WTC11 (cell line): ENCODE results near the gene OSBP2. TPM values are rescaled to one million over a fixed set of nuclear protein-coding genes. Genes with fewer than 3 reads are reported as not detected.

Experiments
- ATAC-seq: fragments of 200-7000 bp; cut with Tn5 transposase; 2 replicates; pipeline ENCODE4 v1.10.0; 2021; ENCODE audit warnings: mild to moderate bottlenecking, moderate library complexity
- CTCF ChIA-PET: fragments of 300-600 bp; sonication (Branson Sonifier 250); formaldehyde crosslinking; loops from one replicate; lab custom pipeline; 2021; ENCODE audit warnings: antibody characterized with exemption; lab: Charles Lee
- POLR2A ChIA-PET: fragments of 350-600 bp; sonication (Branson Sonifier 250); formaldehyde crosslinking; loops from one replicate; lab custom pipeline; 2021; ENCODE audit warnings: antibody characterized with exemption; lab: Charles Lee
- DNase-seq: peaks from one replicate; pipeline ENCODE4 v3.0.0; 2021; ENCODE audit warnings: low spot score
- H3K27ac Mint-ChIP-seq: 2 replicates; pipeline ENCODE4 v1.8.0; 2021; ENCODE audit warnings: mixed read lengths
- H3K27me3 Mint-ChIP-seq: 2 replicates; pipeline ENCODE4 v1.8.0; 2021; ENCODE audit warnings: low read depth, mild to moderate bottlenecking, moderate library complexity, mixed read lengths
- H3K36me3 Mint-ChIP-seq: 2 replicates; pipeline ENCODE4 v1.8.0; 2021; ENCODE audit warnings: mixed read lengths
- H3K4me1 Mint-ChIP-seq: 2 replicates; pipeline ENCODE4 v1.8.0; 2022; ENCODE audit warnings: mixed read lengths
- H3K4me3 Mint-ChIP-seq: 2 replicates; pipeline ENCODE4 v1.8.0; 2021; ENCODE audit warnings: mild to moderate bottlenecking, moderate library complexity, mixed read lengths
- H3K9me3 Mint-ChIP-seq: 2 replicates; pipeline ENCODE4 v1.8.0; 2021; ENCODE audit warnings: mixed read lengths
- AFF4 ChIP-seq: sonication (generic); formaldehyde crosslinking; IDR thresholded peaks from 2 replicates; pipeline ENCODE4 v1.8.1; 2023; ENCODE audit warnings: mild to moderate bottlenecking, missing genetic modification reagents, borderline replicate concordance
- ATF2 ChIP-seq: sonication (generic); formaldehyde crosslinking; IDR thresholded peaks from 2 replicates; pipeline ENCODE4 v1.8.1; 2022; ENCODE audit warnings: low read depth, missing genetic modification reagents, borderline replicate concordance
- CBFB ChIP-seq: sonication (generic); formaldehyde crosslinking; IDR thresholded peaks from 2 replicates; pipeline ENCODE4 v1.8.1; 2022; ENCODE audit warnings: mild to moderate bottlenecking, low read depth, missing genetic modification reagents
- E2F4 ChIP-seq: sonication (generic); formaldehyde crosslinking; IDR thresholded peaks from 2 replicates; pipeline ENCODE4 v1.8.1; 2022; ENCODE audit warnings: low read depth, mild to moderate bottlenecking, moderate library complexity, missing genetic modification reagents, borderline replicate concordance
- ELF4 ChIP-seq: sonication (generic); formaldehyde crosslinking; IDR thresholded peaks from 2 replicates; pipeline ENCODE4 v1.8.1; 2022; ENCODE audit warnings: low read depth, mild to moderate bottlenecking, moderate library complexity, missing genetic modification reagents
- FOXJ3 ChIP-seq: sonication (generic); formaldehyde crosslinking; IDR thresholded peaks from 2 replicates; pipeline ENCODE4 v1.9.0; 2021; ENCODE audit warnings: missing genetic modification reagents, mild to moderate bottlenecking, borderline replicate concordance
- FOXP4 ChIP-seq: sonication (generic); formaldehyde crosslinking; IDR thresholded peaks from 2 replicates; pipeline ENCODE4 v1.8.0; 2022; ENCODE audit warnings: mild to moderate bottlenecking, missing genetic modification reagents
- GABPB1 ChIP-seq: sonication (generic); formaldehyde crosslinking; IDR thresholded peaks from 2 replicates; pipeline ENCODE4 v1.8.1; 2023; ENCODE audit warnings: mild to moderate bottlenecking, missing genetic modification reagents
- HMGXB4 ChIP-seq: sonication (generic); formaldehyde crosslinking; IDR thresholded peaks from 2 replicates; pipeline ENCODE4 v1.8.1; 2023; ENCODE audit warnings: mild to moderate bottlenecking, moderate library complexity, missing genetic modification reagents
- JUN ChIP-seq: sonication (generic); formaldehyde crosslinking; IDR thresholded peaks from 2 replicates; pipeline ENCODE4 v1.8.0; 2023; ENCODE audit warnings: mild to moderate bottlenecking, missing genetic modification reagents
- NR1H2 ChIP-seq: sonication (generic); formaldehyde crosslinking; IDR thresholded peaks from 2 replicates; pipeline ENCODE4 v1.9.0; 2021; ENCODE audit warnings: mild to moderate bottlenecking, moderate library complexity, missing genetic modification reagents
- NR2C2 ChIP-seq: sonication (generic); formaldehyde crosslinking; IDR thresholded peaks from 2 replicates; pipeline ENCODE4 v1.8.0; 2022; ENCODE audit warnings: mild to moderate bottlenecking, missing genetic modification reagents
- ZNF121 ChIP-seq: sonication (generic); formaldehyde crosslinking; IDR thresholded peaks from 2 replicates; pipeline ENCODE4 v1.8.0; 2023; ENCODE audit warnings: missing genetic modification reagents
- ZNF219 ChIP-seq: sonication (generic); formaldehyde crosslinking; IDR thresholded peaks from 2 replicates; pipeline ENCODE4 v1.8.0; 2023; ENCODE audit warnings: missing genetic modification reagents, mild to moderate bottlenecking, borderline replicate concordance
- ZNF423 ChIP-seq: fragments of 250-450 bp; sonication (Bioruptor Pico); IDR thresholded peaks from 2 replicates; pipeline ENCODE4 v2.1.2; 2022; ENCODE audit warnings: mild to moderate bottlenecking, moderate library complexity
- ZNF512 ChIP-seq: sonication (generic); formaldehyde crosslinking; IDR thresholded peaks from 2 replicates; pipeline ENCODE4 v1.8.1; 2022; ENCODE audit warnings: missing genetic modification reagents, borderline replicate concordance
- ZSCAN18 ChIP-seq: fragments of 250-450 bp; sonication (Bioruptor Pico); IDR thresholded peaks from 2 replicates; pipeline ENCODE4 v2.1.2; 2022; ENCODE audit warnings: mild to moderate bottlenecking, moderate library complexity
- total RNA-seq: library from RNA; stranded (reverse); gene quantifications from 3 replicates; pipeline ENCODE4 v1.2.3, GENCODE V29; 2021

OSBP2 gene
- total RNA-seq, 1 experiment from 2014 or later, result 4.1 TPM

GRCh38 chr22:30889268-30889995 lies 194.8 kb downstream of the OSBP2 start (continued):
- no peak for TF ChIP-seq AFF4 (CRISPR knock-in tag)
- TF ChIP-seq E2F4 (CRISPR knock-in tag), result no peak
- no peak for TF ChIP-seq ZNF121 (CRISPR knock-in tag)

- ChIA-PET CTCF (interaction anchor here (0.6 to 2.0 kb wide), 23 partner anchors 8 to 255 kb away, joined by 3 to 24 read pairs (median 5); no protein-coding TSS in a partner anchor), POLR2A (interaction anchor here (1.1 kb wide), 1 partner anchor 195 kb away, joined by 3 read pairs; no protein-coding TSS in a partner anchor)
- DNase-seq (no peak), ATAC-seq (no peak)
- peaks cover 28% of the 10 kb centered on the region for H3K4me1 Mint-ChIP-seq
- no peak overlapping the region for H3K4me3 Mint-ChIP-seq
- TF ChIP-seq NR2C2, result no peak
- no peak for TF ChIP-seq NR1H2
- TF ChIP-seq FOXJ3 (CRISPR knock-in tag), result no peak
- no peak for TF ChIP-seq ZNF219 (CRISPR knock-in tag)
- no peak for TF ChIP-seq ZNF423 (CRISPR knock-in tag)
- TF ChIP-seq ATF2 (CRISPR knock-in tag), result no peak
- TF ChIP-seq HMGXB4 (CRISPR knock-in tag), result no peak
- TF ChIP-seq CBFB (CRISPR knock-in tag), result no peak
- no peak for TF ChIP-seq FOXP4 (CRISPR knock-in tag)
- no peak for TF ChIP-seq JUN (CRISPR knock-in tag)
- no peak for TF ChIP-seq ELF4 (CRISPR knock-in tag)
- TF ChIP-seq ZNF512 (CRISPR knock-in tag), result no peak
- TF ChIP-seq ZSCAN18, result no peak
- TF ChIP-seq GABPB1 (CRISPR knock-in tag), result no peak
- peaks cover 4% of the 10 kb centered on the region; the same call in 1 of the 2 replicates for H3K36me3 Mint-ChIP-seq
- H3K27ac Mint-ChIP-seq, result no peak overlapping the region
- H3K27me3 Mint-ChIP-seq, result no peaks in the 10 kb centered on the region; the same call in none of the 2 replicates
- no peaks in the 10 kb centered on the region for H3K9me3 Mint-ChIP-seq
These were observed 195.4 kb downstream of the OSBP2 start for GRCh38 chr22:30889996-30890480.
